Fibroblast of villous mesenchyme (primary cell): ENCODE data around the gene RNF187. TPM values are rescaled to one million over a fixed set of nuclear protein-coding genes. Genes with fewer than 3 reads are reported as not detected.

ENCODE experiments used
- DNase-seq: peaks from one replicate; pipeline ENCODE4 v3.0.0-alpha.2; 2010; ENCODE audit warnings: low read depth
- H3K4me3 ChIP-seq: 2 replicates; pipeline ENCODE4 v1.5.1; 2011; ENCODE audit warnings: low read depth, mild to moderate bottlenecking, low read length
- total RNA-seq: library from RNA; depleted of rRNA; stranded (reverse); fragments of >200 nt; gene quantifications from 2 replicates; pipeline ENCODE4 v1.2.3, GENCODE V29; 2012
- TF ChIP-seq, protein P1 (sequence below): IDR thresholded peaks from 2 replicates; pipeline ENCODE4 v1.5.1; 2012; ENCODE audit warnings: low read depth, mild to moderate bottlenecking, low read length; ENCODE audit not compliant: insufficient read depth

RNF187 gene
- total RNA-seq, 1 donor = 41.9 TPM

DNA sequence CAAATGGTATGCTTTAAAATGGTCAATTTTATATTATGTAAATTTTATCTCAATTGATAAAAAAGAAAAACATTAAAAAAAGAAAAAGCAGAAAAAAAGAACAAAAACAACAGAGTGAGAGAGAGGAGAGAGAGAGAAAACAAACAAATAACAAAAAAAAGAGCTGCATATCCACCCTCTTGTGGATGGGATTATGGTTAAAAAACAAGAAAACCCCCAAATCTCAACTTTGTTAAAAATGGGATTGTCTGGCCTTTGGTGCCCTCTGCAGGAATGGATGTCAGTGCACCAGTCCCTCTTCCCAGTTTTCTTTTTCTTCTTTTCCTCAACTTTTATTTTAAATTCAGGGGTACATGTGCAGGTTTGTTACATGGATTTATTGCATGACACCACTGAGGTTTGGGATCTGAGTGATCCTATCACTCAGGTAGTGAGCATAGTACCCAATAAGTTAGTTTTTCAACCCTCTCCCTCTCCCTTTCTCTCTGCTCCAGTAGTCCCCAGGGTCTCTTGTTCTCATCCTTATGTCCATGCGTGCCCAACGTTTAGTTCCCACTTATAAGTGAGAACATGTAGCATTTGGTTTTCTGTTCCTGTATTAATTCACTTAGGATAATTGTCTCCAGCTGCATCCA lies 28.1 kb downstream of the RNF187 start:
- TF ChIP-seq, protein P1, sequence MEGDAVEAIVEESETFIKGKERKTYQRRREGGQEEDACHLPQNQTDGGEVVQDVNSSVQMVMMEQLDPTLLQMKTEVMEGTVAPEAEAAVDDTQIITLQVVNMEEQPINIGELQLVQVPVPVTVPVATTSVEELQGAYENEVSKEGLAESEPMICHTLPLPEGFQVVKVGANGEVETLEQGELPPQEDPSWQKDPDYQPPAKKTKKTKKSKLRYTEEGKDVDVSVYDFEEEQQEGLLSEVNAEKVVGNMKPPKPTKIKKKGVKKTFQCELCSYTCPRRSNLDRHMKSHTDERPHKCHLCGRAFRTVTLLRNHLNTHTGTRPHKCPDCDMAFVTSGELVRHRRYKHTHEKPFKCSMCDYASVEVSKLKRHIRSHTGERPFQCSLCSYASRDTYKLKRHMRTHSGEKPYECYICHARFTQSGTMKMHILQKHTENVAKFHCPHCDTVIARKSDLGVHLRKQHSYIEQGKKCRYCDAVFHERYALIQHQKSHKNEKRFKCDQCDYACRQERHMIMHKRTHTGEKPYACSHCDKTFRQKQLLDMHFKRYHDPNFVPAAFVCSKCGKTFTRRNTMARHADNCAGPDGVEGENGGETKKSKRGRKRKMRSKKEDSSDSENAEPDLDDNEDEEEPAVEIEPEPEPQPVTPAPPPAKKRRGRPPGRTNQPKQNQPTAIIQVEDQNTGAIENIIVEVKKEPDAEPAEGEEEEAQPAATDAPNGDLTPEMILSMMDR = peak; percentile 75
- no peak overlapping the region for H3K4me3 ChIP-seq
- DNase-seq = peak; percentile 68

GRCh38 chr1:228517655-228518054 lies 30.5 kb downstream of the RNF187 start:
- DNase-seq = no peak
- no peak overlapping the region for H3K4me3 ChIP-seq
- TF ChIP-seq, protein P1 = no peak

- TF ChIP-seq, protein P1 = no peak
- no peak overlapping the region for H3K4me3 ChIP-seq
- no peak for DNase-seq
Observed at GRCh38 chr1:228527596-228527995, 40.4 kb downstream of the RNF187 start.

GRCh38 chr1:228528612-228529011 lies 41.4 kb downstream of the RNF187 start:
- no peak for DNase-seq
- TF ChIP-seq, protein P1 = no peak
- H3K4me3 ChIP-seq = no peak overlapping the region

DNA sequence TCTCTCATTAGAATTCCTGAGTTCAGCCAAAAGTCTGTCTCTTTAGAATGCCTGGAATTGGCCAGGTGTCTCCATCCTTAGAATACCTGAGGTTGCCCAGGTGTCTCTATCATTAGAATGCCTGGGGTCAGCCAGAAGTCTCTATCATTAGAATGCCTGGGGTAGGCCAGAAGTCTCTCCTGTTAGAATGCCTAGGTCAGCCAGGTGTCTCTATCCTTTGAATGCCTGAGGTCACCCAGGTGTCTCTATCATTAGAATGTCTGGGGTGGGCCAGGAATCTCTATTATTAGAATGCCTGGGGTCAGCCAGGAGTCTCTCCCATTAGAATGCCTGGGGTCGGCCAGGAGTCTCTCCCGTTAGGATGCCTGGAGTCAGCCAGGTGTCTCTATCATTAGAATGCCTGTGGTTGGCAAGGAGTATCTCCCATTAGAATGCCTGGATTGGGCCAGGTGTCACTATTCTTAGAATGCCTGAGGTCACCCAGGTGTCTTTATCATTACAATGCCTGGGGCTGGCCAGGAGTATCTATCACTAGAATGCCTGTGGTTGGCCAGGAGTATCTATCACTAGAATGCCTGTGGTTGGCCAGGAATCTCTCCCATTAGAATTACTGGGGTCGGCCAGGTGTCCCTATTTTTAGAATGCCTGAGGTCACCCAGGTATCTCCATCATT lies 43.0 kb downstream of the RNF187 start:
- no peak overlapping the region for H3K4me3 ChIP-seq
- TF ChIP-seq, protein P1 = no peak
- DNase-seq = no peak

GRCh38 chr1:228530951-228531731 lies 44.0 kb downstream of the RNF187 start:
- H3K4me3 ChIP-seq = no peak overlapping the region
- TF ChIP-seq, protein P1 = no peak
- DNase-seq = no peak
